ENCODE measurements around the gene STIMATE. TPM values are rescaled to one million over a fixed set of nuclear protein-coding genes. Genes with fewer than 3 reads are reported as not detected.

The STIMATE gene
- total RNA-seq = 10 to 100 TPM; 21.1 to 44.9 (median 34.5) TPM
- polyA plus RNA-seq = 1 to 10 TPM; 3.0 to 4.7 TPM
- total RNA-seq = 2.0 reads per million, percentile 9 among the genes with 10 or more reads in this experiment

DNA sequence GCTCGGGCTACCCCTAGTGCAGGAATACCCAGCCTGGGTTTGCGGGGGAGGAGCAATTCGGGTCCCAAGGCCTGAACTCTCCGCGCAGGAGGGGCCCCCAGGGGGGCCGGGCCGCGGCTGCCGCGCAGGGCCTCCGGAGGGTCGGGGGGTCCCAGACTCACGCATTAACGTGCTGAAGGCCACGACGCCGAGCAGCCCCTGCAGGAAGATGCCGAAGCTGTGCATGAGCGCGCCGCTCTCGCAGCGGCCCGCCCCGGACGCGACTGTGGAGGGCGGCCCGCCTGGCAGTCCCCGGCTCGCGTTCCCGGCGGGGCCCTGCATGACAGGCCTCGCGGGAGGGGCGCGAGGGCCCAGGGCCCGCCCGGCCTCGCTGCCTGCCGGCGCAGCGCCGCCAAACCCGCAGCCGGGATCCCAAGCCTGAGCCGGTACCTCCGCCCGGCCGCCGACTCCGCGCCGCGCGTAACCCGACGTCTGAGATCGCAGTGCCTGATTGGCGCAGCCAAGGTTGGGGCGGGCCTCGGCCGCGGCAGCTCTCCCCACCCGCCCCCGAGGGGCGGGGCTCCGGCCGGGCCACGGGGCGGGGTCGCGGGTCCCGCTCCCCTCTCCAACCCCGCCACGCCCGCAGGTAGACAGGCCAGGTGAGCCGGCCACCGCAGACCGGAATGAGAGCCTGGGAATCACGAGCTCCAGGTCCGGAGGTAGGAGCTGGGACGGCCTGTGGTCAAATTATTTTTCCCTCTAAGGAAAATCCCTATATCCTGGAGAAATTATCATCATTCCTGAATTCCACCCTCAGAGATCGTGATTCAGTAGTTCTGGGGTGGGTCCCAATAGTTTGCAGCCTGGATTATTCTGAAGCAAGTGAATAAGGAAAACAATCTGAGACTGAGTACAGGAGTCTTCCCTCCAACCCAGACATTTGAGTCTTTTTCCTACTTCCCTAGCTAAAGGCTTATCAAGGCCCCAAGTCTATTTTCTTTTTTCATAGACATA is at the start of gene STIMATE:
Gene STIMATE (minus strand): TSS at position 419 of the 993 bp plus-strand sequence. CDS start 98 bp downstream, at position 321.
- peaks cover 0 to 1% (median 0%) of the 10 kb centered on the region in 11 donors for H3K9me3 Mint-ChIP-seq
- peak within 1 kb of the TSS; percentile 44 to 97 (median 86) for H3K27ac Mint-ChIP-seq
- H3K4me1 Mint-ChIP-seq = peaks cover 37 to 51% (median 45%) of the 10 kb centered on the region in 7 donors
- no peaks in the 10 kb centered on the region for H3K36me3 Mint-ChIP-seq
- intact Hi-C loops (cut with micrococcal nuclease) = loop anchor here (1.0 to 5.0 kb wide), 9 partner anchors 127 to 450 kb away; partner anchors contain the start of genes NEK4 (in 2 of the 2), SFMBT1 (in 2 of the 2), DCP1A (in 1 of the 2) and GLT8D1 (in 1 of the 2)
- peak within 1 kb of the TSS; percentile 90 to 99 (median 95) for H3K4me3 Mint-ChIP-seq
- Histone ChIP-seq H3K4me1 (ENCODE audit: control insufficient read depth in 2 of 2, insufficient read depth in 2 of 2, low read length in 2 of 2) (peaks cover 16 to 23% of the 10 kb centered on the region in 2 donors), H3K9me3 (ENCODE audit: control insufficient read depth in 2 of 3, low read length in 3 of 3) (no peaks in the 10 kb centered on the region), H3K27me3 (ENCODE audit: control insufficient read depth in 2 of 2, insufficient read depth in 2 of 2, low read length in 2 of 2) (no peaks in the 10 kb centered on the region), H3K4me3 (ENCODE audit: low read length) (peak within 1 kb of the TSS; percentile 85), H3K27ac (ENCODE audit: low read depth, low read length) (peak within 1 kb of the TSS; percentile 72), H3K36me3 (ENCODE audit: control insufficient read depth in 2 of 3, insufficient read depth in 3 of 3, low read length in 3 of 3) (no peaks in the 10 kb centered on the region)
- ChIA-PET CTCF (no interaction called here), POLR2A (interaction anchor here (0.6 to 1.2 kb wide), 3 partner anchors 84 to 148 kb away, joined by 3 to 5 read pairs (median 4); partner anchors contain the start of gene SFMBT1)
- no peaks in the 10 kb centered on the region for H3K27me3 Mint-ChIP-seq
- peak; percentile 97 for ATAC-seq
- peak; percentile 77 to 89 (median 86) for DNase-seq

- Mint-ChIP-seq H3K27ac (peak overlapping the region in 3 of 9 donors; percentile 8 to 51 (median 38)), H3K9me3 (no peaks in the 10 kb centered on the region), H3K36me3 (peaks cover 8 to 25% (median 15%) of the 10 kb centered on the region in 5 donors), H3K4me3 (no peak overlapping the region), H3K4me1 (peaks cover 3 to 27% (median 14%) of the 10 kb centered on the region in 7 donors), H3K27me3 (no peaks in the 10 kb centered on the region)
- ChIA-PET CTCF (no interaction called here), POLR2A (interaction anchor here (0.6 kb wide), 1 partner anchor 1937 kb away, joined by 3 read pairs; no protein-coding TSS in a partner anchor)
- DNase-seq (no peak), ATAC-seq (no peak)
- no peak overlapping the region for H3K4me3 ChIP-seq (ENCODE audit: low read length)
- H3K36me3 ChIP-seq (ENCODE audit: control insufficient read depth in 2 of 3, insufficient read depth in 3 of 3, low read length in 3 of 3) = peaks cover 0 to 16% (median 0%) of the 10 kb centered on the region in 3 experiments
- intact Hi-C loops (cut with micrococcal nuclease) = loop anchor here in 1 of 2 donors (10.0 kb wide), 1 partner anchor 105 kb away; the partner anchor contains the start of gene SFMBT1
- no peaks in the 10 kb centered on the region for H3K27me3 ChIP-seq (ENCODE audit: control insufficient read depth in 2 of 2, insufficient read depth in 2 of 2, low read length in 2 of 2)
- H3K9me3 ChIP-seq (ENCODE audit: control insufficient read depth in 2 of 3, low read length in 3 of 3) = no peaks in the 10 kb centered on the region
- H3K27ac ChIP-seq (ENCODE audit: low read depth, low read length) = no peak overlapping the region
- H3K4me1 ChIP-seq (ENCODE audit: control insufficient read depth in 2 of 2, insufficient read depth in 2 of 2, low read length in 2 of 2) = peaks cover 0 to 4% of the 10 kb centered on the region in 2 donors
Observed at GRCh38 chr3:52939600-52939999, 42.3 kb upstream of the STIMATE start.

- Histone ChIP-seq H3K4me1 (ENCODE audit: control insufficient read depth in 2 of 2, insufficient read depth in 2 of 2, low read length in 2 of 2) (peaks cover 0 to 4% of the 10 kb centered on the region in 2 donors), H3K9me3 (ENCODE audit: control insufficient read depth in 2 of 3, low read length in 3 of 3) (no peaks in the 10 kb centered on the region), H3K27me3 (ENCODE audit: control insufficient read depth in 2 of 2, insufficient read depth in 2 of 2, low read length in 2 of 2) (no peaks in the 10 kb centered on the region), H3K27ac (ENCODE audit: low read depth, low read length) (no peak overlapping the region), H3K4me3 (ENCODE audit: low read length) (no peak overlapping the region), H3K36me3 (ENCODE audit: control insufficient read depth in 2 of 3, insufficient read depth in 3 of 3, low read length in 3 of 3) (peaks cover 0 to 18% (median 5%) of the 10 kb centered on the region in 3 experiments)
- Mint-ChIP-seq H3K4me1 (peaks cover 5 to 25% (median 16%) of the 10 kb centered on the region in 7 donors), H3K36me3 (peaks cover 3 to 27% (median 20%) of the 10 kb centered on the region in 5 donors), H3K4me3 (peak overlapping the region in 4 of 10 donors; percentile 13 to 69 (median 27)), H3K27me3 (no peaks in the 10 kb centered on the region), H3K27ac (peak overlapping the region in 8 of 9 donors; percentile 7 to 75 (median 53)), H3K9me3 (no peaks in the 10 kb centered on the region)
- POLR2A ChIA-PET = interaction anchor here (0.8 to 1.5 kb wide), 6 partner anchors 12 to 112 kb away, joined by 3 to 9 read pairs (median 3); partner anchors contain the start of gene SFMBT1
- intact Hi-C loops (cut with micrococcal nuclease) = loop anchor here (1.0 to 10.0 kb wide), 7 partner anchors 48 to 193 kb away; partner anchors contain the start of gene SFMBT1 (in 2 of the 2)
- ATAC-seq (peak; percentile 97), DNase-seq (peak in 8 of 9 donors; percentile 30 to 58 (median 45))
- CTCF ChIA-PET = interaction anchor here (0.6 to 2.4 kb wide), 12 partner anchors 12 to 137 kb away, joined by 3 to 7 read pairs (median 4); partner anchors contain the start of gene SFMBT1
Observed at GRCh38 chr3:52934630-52935530, 37.5 kb upstream of the STIMATE start.

DNA sequence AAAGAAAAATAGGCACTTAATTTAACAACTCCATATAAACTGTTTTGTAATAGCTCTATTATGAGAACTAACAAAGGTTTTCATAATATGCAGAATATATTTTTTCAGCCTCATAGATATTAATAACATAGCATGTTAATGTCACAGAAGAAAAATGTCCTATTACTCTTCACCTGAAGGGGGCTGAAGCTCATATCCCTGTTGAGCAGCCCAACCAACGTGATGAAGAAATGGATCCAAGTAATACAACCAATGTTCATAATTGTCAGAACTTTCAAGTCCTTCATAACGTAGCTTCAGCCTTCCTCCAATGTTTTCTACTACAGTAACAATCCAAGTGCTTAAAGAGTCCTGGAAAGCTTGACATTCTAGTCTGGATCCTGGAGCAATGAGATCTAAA is 34.5 kb upstream of the STIMATE start:
- Histone ChIP-seq H3K4me1 (ENCODE audit: control insufficient read depth in 2 of 2, insufficient read depth in 2 of 2, low read length in 2 of 2) (peaks cover 0 to 4% of the 10 kb centered on the region in 2 donors), H3K27ac (ENCODE audit: low read depth, low read length) (no peak overlapping the region), H3K4me3 (ENCODE audit: low read length) (no peak overlapping the region), H3K9me3 (ENCODE audit: control insufficient read depth in 2 of 3, low read length in 3 of 3) (no peaks in the 10 kb centered on the region), H3K27me3 (ENCODE audit: control insufficient read depth in 2 of 2, insufficient read depth in 2 of 2, low read length in 2 of 2) (no peaks in the 10 kb centered on the region), H3K36me3 (ENCODE audit: control insufficient read depth in 2 of 3, insufficient read depth in 3 of 3, low read length in 3 of 3) (peaks cover 0 to 37% (median 6%) of the 10 kb centered on the region in 3 experiments)
- Mint-ChIP-seq H3K27me3 (no peaks in the 10 kb centered on the region), H3K4me3 (no peak overlapping the region), H3K36me3 (peaks cover 10 to 30% (median 14%) of the 10 kb centered on the region in 5 donors), H3K9me3 (no peaks in the 10 kb centered on the region), H3K27ac (no peak overlapping the region), H3K4me1 (peaks cover 7 to 25% (median 16%) of the 10 kb centered on the region in 7 donors)
- POLR2A ChIA-PET = interaction anchor here (1.8 kb wide), 1 partner anchor 50 kb away, joined by 6 read pairs; no protein-coding TSS in a partner anchor
- intact Hi-C loops (cut with micrococcal nuclease) = loop anchor here in 1 of 2 donors (5.0 to 10.0 kb wide), 2 partner anchors 80 to 113 kb away; partner anchors contain the start of gene SFMBT1
- DNase-seq (no peak), ATAC-seq (no peak)
- CTCF ChIA-PET = interaction anchor here (0.6 to 1.0 kb wide), 3 partner anchors 60 to 118 kb away, joined by 4 to 8 read pairs (median 5); no protein-coding TSS in a partner anchor

- Mint-ChIP-seq H3K27ac (no peak overlapping the region), H3K27me3 (no peaks in the 10 kb centered on the region), H3K4me3 (no peak overlapping the region), H3K36me3 (peaks cover 10 to 32% (median 14%) of the 10 kb centered on the region in 5 donors), H3K9me3 (no peaks in the 10 kb centered on the region), H3K4me1 (peaks cover 7 to 21% (median 17%) of the 10 kb centered on the region in 7 donors)
- no peak overlapping the region for H3K27ac ChIP-seq (ENCODE audit: low read depth, low read length)
- intact Hi-C loops (cut with micrococcal nuclease) = loop anchor here in 1 of 2 donors (5.0 to 10.0 kb wide), 2 partner anchors 79 to 113 kb away; partner anchors contain the start of gene SFMBT1
- H3K4me3 ChIP-seq (ENCODE audit: low read length) = no peak overlapping the region
- no peaks in the 10 kb centered on the region for H3K27me3 ChIP-seq (ENCODE audit: control insufficient read depth in 2 of 2, insufficient read depth in 2 of 2, low read length in 2 of 2)
- peaks cover 0 to 4% of the 10 kb centered on the region in 2 donors for H3K4me1 ChIP-seq (ENCODE audit: control insufficient read depth in 2 of 2, insufficient read depth in 2 of 2, low read length in 2 of 2)
- no peak for ATAC-seq
- H3K36me3 ChIP-seq (ENCODE audit: control insufficient read depth in 2 of 3, insufficient read depth in 3 of 3, low read length in 3 of 3) = peaks cover 0 to 39% (median 6%) of the 10 kb centered on the region in 3 experiments
- POLR2A ChIA-PET = interaction anchor here (0.6 to 1.8 kb wide), 2 partner anchors 50 to 183 kb away, joined by 4 to 6 read pairs; no protein-coding TSS in a partner anchor
- CTCF ChIA-PET = interaction anchor here (0.8 to 1.0 kb wide), 2 partner anchors 116 to 142 kb away, joined by 3 to 4 read pairs; no protein-coding TSS in a partner anchor
- DNase-seq = no peak
- H3K9me3 ChIP-seq (ENCODE audit: control insufficient read depth in 2 of 3, low read length in 3 of 3) = no peaks in the 10 kb centered on the region
Observed at GRCh38 chr3:52931328-52931727, 34.0 kb upstream of the STIMATE start.
